ENCODE data around the gene PPM1J.

DNA sequence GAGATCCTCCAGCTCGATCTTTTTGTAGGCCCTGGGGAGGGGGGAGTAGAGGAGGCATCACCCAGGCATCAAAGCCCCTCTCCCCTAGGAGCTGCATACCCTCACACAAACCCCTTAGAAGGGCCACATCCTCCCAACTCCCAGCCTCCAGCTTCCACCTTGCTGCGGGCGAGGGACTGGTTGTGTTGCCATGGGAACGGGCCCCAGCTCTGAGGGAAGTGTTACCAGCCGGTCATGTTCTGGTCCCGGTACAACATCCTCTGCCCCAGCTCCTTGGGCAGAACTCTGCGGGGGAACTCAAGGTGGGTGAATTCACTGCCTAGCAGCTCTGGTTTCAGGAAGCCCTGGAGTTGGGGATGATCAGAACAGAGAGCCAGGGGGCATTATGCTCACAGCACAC is 4.1 kb downstream of the PPM1J start:
- TF ChIP-seq ZNF70 (CRISPR knock-in tag; IDR thresholded peaks at IDR 0.05) (no peak), PPARA (CRISPR knock-in tag; IDR thresholded peaks at IDR 0.05; ENCODE audit: borderline replicate concordance) (no peak), OSR1 (CRISPR knock-in tag; IDR thresholded peaks at IDR 0.05) (no peak), ISL1 (CRISPR knock-in tag; IDR thresholded peaks at IDR 0.05) (no peak), ZFP3 (CRISPR knock-in tag; IDR thresholded peaks at IDR 0.05) (no peak), ZNF565 (CRISPR knock-in tag; conservative IDR thresholded peaks at IDR 0.05; ENCODE audit: low read depth) (no peak), ARNTL (CRISPR knock-in tag; IDR thresholded peaks at IDR 0.05; ENCODE audit: borderline replicate concordance, low read depth) (no peak), ZC3H10 (CRISPR knock-in tag; IDR thresholded peaks at IDR 0.05) (no peak), ESRRG (CRISPR knock-in tag; IDR thresholded peaks at IDR 0.05) (no peak)
- TF ChIP-seq, protein P1, sequence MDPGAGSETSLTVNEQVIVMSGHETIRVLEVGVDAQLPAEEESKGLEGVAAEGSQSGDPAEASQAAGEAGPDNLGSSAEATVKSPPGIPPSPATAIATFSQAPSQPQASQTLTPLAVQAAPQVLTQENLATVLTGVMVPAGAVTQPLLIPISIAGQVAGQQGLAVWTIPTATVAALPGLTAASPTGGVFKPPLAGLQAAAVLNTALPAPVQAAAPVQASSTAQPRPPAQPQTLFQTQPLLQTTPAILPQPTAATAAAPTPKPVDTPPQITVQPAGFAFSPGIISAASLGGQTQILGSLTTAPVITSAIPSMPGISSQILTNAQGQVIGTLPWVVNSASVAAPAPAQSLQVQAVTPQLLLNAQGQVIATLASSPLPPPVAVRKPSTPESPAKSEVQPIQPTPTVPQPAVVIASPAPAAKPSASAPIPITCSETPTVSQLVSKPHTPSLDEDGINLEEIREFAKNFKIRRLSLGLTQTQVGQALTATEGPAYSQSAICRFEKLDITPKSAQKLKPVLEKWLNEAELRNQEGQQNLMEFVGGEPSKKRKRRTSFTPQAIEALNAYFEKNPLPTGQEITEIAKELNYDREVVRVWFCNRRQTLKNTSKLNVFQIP (CRISPR knock-in tag; IDR thresholded peaks at IDR 0.05; ENCODE audit: borderline replicate concordance, low read depth), result no peak
- TF ChIP-seq, protein P2, sequence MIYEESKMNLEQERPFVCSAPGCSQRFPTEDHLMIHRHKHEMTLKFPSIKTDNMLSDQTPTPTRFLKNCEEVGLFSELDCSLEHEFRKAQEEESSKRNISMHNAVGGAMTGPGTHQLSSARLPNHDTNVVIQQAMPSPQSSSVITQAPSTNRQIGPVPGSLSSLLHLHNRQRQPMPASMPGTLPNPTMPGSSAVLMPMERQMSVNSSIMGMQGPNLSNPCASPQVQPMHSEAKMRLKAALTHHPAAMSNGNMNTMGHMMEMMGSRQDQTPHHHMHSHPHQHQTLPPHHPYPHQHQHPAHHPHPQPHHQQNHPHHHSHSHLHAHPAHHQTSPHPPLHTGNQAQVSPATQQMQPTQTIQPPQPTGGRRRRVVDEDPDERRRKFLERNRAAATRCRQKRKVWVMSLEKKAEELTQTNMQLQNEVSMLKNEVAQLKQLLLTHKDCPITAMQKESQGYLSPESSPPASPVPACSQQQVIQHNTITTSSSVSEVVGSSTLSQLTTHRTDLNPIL (CRISPR knock-in tag; IDR thresholded peaks at IDR 0.05; ENCODE audit: low read depth), result no peak
- TF ChIP-seq, protein P3, sequence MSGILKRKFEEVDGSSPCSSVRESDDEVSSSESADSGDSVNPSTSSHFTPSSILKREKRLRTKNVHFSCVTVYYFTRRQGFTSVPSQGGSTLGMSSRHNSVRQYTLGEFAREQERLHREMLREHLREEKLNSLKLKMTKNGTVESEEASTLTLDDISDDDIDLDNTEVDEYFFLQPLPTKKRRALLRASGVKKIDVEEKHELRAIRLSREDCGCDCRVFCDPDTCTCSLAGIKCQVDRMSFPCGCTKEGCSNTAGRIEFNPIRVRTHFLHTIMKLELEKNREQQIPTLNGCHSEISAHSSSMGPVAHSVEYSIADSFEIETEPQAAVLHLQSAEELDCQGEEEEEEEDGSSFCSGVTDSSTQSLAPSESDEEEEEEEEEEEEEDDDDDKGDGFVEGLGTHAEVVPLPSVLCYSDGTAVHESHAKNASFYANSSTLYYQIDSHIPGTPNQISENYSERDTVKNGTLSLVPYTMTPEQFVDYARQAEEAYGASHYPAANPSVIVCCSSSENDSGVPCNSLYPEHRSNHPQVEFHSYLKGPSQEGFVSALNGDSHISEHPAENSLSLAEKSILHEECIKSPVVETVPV (CRISPR knock-in tag; IDR thresholded peaks at IDR 0.05), result no peak
- TF ChIP-seq, protein P4, sequence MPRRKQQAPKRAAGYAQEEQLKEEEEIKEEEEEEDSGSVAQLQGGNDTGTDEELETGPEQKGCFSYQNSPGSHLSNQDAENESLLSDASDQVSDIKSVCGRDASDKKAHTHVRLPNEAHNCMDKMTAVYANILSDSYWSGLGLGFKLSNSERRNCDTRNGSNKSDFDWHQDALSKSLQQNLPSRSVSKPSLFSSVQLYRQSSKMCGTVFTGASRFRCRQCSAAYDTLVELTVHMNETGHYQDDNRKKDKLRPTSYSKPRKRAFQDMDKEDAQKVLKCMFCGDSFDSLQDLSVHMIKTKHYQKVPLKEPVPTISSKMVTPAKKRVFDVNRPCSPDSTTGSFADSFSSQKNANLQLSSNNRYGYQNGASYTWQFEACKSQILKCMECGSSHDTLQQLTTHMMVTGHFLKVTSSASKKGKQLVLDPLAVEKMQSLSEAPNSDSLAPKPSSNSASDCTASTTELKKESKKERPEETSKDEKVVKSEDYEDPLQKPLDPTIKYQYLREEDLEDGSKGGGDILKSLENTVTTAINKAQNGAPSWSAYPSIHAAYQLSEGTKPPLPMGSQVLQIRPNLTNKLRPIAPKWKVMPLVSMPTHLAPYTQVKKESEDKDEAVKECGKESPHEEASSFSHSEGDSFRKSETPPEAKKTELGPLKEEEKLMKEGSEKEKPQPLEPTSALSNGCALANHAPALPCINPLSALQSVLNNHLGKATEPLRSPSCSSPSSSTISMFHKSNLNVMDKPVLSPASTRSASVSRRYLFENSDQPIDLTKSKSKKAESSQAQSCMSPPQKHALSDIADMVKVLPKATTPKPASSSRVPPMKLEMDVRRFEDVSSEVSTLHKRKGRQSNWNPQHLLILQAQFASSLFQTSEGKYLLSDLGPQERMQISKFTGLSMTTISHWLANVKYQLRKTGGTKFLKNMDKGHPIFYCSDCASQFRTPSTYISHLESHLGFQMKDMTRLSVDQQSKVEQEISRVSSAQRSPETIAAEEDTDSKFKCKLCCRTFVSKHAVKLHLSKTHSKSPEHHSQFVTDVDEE (CRISPR knock-in tag; IDR thresholded peaks at IDR 0.05), result no peak

Data from SK-N-SH treated with all-trans-retinoic acid at 6 μM for 48 hours (cell line).